HepG2 (cell line): ENCODE data around the gene ETHE1. TPM values are rescaled to one million over a fixed set of nuclear protein-coding genes. Genes with fewer than 3 reads are reported as not detected.
A peak's percentile ranks its signal among the peaks of the same experiment; 100 is the strongest.

Source experiments
- ATAC-seq: fragments of 200-7000 bp; cut with Tn5 transposase; 3 replicates; pipeline ENCODE4 v1.9.1; 2020; ENCODE audit warnings: mild to moderate bottlenecking, moderate library complexity
- BruUV-seq: library from RNA; stranded (reverse); fragments of 400-500 nt; replicated peaks from 2 replicates; lab custom pipeline; 2021; lab: Mats Ljungman, UMichigan
- CTCF ChIA-PET: fragments of 300-600 bp; formaldehyde crosslinking; extraction: SDS; loops from one replicate; lab custom pipeline; 2021; ENCODE audit warnings: low total read pairs, inconsistent platforms, low intra/inter-chr PET ratio; lab: Yijun Ruan, JAX
- POLR2A ChIA-PET: fragments of 350-600 bp; sonication (Branson Sonifier 250); formaldehyde crosslinking; loops from one replicate; lab custom pipeline; 2020; ENCODE audit warnings: antibody characterized with exemption, inconsistent platforms; lab: Yijun Ruan, JAX
- DNase-seq: peaks from one replicate; pipeline ENCODE4 v3.0.0-alpha.2; 2015; ENCODE audit warnings: low spot score
- FAIRE-seq: peaks from 3 replicates; lab custom pipeline; 2011; peaks lifted over from hg19 to GRCh38; lab: Jason Lieb, UNC
- H2AFZ ChIP-seq: one replicate; pipeline ENCODE4 v1.6.1; 2011; ENCODE audit warnings: low read length, inconsistent platforms
- H3K27ac ChIP-seq: fragments of 300-600 bp; 3 replicates; pipeline ENCODE4 v1.8.0; 2011; ENCODE audit warnings: mixed run types, mild to moderate bottlenecking, mixed read lengths, low read length, inconsistent platforms; ENCODE audit not compliant: insufficient read depth; ENCODE audit errors: extremely low read length
- H3K27me3 ChIP-seq, 2 experiments: fragments of 200-600 bp in 1 of 2; 2 replicates in 1 of 2; 3 replicates in 1 of 2; pipeline versions ENCODE4 v1.6.0 to v1.8.0; 2011; ENCODE audit warnings: low read length in 2 of 2, mild to moderate bottlenecking in 2 of 2, moderate library complexity in 2 of 2, inconsistent platforms in 1 of 2; ENCODE audit not compliant: insufficient read depth in 2 of 2, control insufficient read depth in 1 of 2
- H3K36me3 ChIP-seq, 2 experiments: fragments of 200-600 bp in 1 of 2; replicated peaks in 1 of 2; 2 replicates in 1 of 2; 3 replicates in 1 of 2; pipeline versions ENCODE4 v1.5.1 to v1.8.0; 2011; ENCODE audit warnings: low read length in 2 of 2, inconsistent platforms in 1 of 2; ENCODE audit not compliant: insufficient read depth in 2 of 2, control insufficient read depth in 1 of 2
- H3K4me1 ChIP-seq: 2 replicates; pipeline ENCODE4 v1.5.1; 2012; ENCODE audit warnings: low read length, inconsistent platforms; ENCODE audit not compliant: insufficient read depth
- H3K4me2 ChIP-seq: 2 replicates; pipeline ENCODE4 v1.6.0; 2011; ENCODE audit warnings: low read depth, low read length, inconsistent platforms
- H3K4me3 ChIP-seq, 3 experiments: fragments of 200-600 bp in 1 of 3; sonication (generic), shearing (Covaris generic) in 1 of 3; replicated peaks in 1 of 3; 2 replicates each; pipeline ENCODE4 v1.5.1; 2011 to 2016; ENCODE audit warnings: low read length in 3 of 3, inconsistent platforms in 2 of 3, low read depth in 2 of 3, mild to moderate bottlenecking in 2 of 3, control low read depth in 1 of 3, mixed read lengths in 1 of 3; ENCODE audit not compliant: insufficient read depth in 1 of 3
- H3K79me2 ChIP-seq: one replicate; pipeline ENCODE4 v1.6.1; 2011; ENCODE audit warnings: low read length, inconsistent platforms; ENCODE audit not compliant: insufficient read depth
- H3K9ac ChIP-seq: 2 replicates; pipeline ENCODE4 v1.6.0; 2011; ENCODE audit warnings: mild to moderate bottlenecking, low read depth, low read length, inconsistent platforms; ENCODE audit not compliant: insufficient read depth
- H3K9me3 ChIP-seq: 2 replicates; pipeline ENCODE4 v1.5.1; 2012; ENCODE audit warnings: mild to moderate bottlenecking, low read length
- H4K20me1 ChIP-seq: 2 replicates; pipeline ENCODE4 v1.6.0; 2011; ENCODE audit warnings: inconsistent platforms, mild to moderate bottlenecking, low read length, moderate library complexity; ENCODE audit not compliant: insufficient read depth
- CSRNP1 ChIP-seq: sonication (generic); formaldehyde crosslinking; IDR thresholded peaks from 2 replicates; pipeline ENCODE4 v1.8.1; 2023; ENCODE audit warnings: mild to moderate bottlenecking, missing genetic modification reagents
- HMGXB4 ChIP-seq, 2 experiments: sonication (generic) in 1 of 2; formaldehyde crosslinking in 1 of 2; IDR thresholded peaks; 2 replicates each; pipeline versions ENCODE4 v1.4.0 to v1.6.1; 2018 to 2020; ENCODE audit warnings: missing genetic modification reagents in 2 of 2, borderline replicate concordance in 1 of 2, low read depth in 1 of 2, mild to moderate bottlenecking in 1 of 2, missing biosample characterization in 1 of 2
- MED1 ChIP-seq: sonication (generic); formaldehyde crosslinking; IDR thresholded peaks from 2 replicates; pipeline ENCODE4 v1.4.0; 2020; ENCODE audit warnings: missing genetic modification reagents
- MYC ChIP-seq: sonication (generic); formaldehyde crosslinking; IDR thresholded peaks from 2 replicates; pipeline ENCODE4 v1.9.0; 2021; ENCODE audit warnings: missing genetic modification reagents, borderline replicate concordance
- PAXIP1 ChIP-seq: sonication (generic); formaldehyde crosslinking; conservative IDR thresholded peaks from 2 replicates; pipeline ENCODE4 v1.4.0; 2020; ENCODE audit warnings: mild to moderate bottlenecking, missing genetic modification reagents, moderate library complexity
- ZNF180 ChIP-seq: sonication (generic); formaldehyde crosslinking; IDR thresholded peaks from 2 replicates; pipeline ENCODE4 v1.4.0; 2020; ENCODE audit warnings: low read depth, missing genetic modification reagents, borderline replicate concordance
- ZNF207 ChIP-seq: fragments of 450-650 bp; IDR thresholded peaks from 2 replicates; pipeline ENCODE4 v1.6.1; 2016; ENCODE audit warnings: antibody characterized with exemption, borderline replicate concordance
- ZNF232 ChIP-seq: sonication (generic); formaldehyde crosslinking; IDR thresholded peaks from 2 replicates; pipeline ENCODE4 v1.4.0; 2020; ENCODE audit warnings: missing genetic modification reagents, borderline replicate concordance
- ZNF264 ChIP-seq: sonication (generic); formaldehyde crosslinking; IDR thresholded peaks from 2 replicates; pipeline ENCODE4 v1.4.0; 2020; ENCODE audit warnings: missing genetic modification reagents
- ZNF414 ChIP-seq: sonication (generic); formaldehyde crosslinking; IDR thresholded peaks from 2 replicates; pipeline ENCODE4 v1.5.0; 2020; ENCODE audit warnings: missing genetic modification reagents
- ZNF563 ChIP-seq: sonication (generic); formaldehyde crosslinking; IDR thresholded peaks from 2 replicates; pipeline ENCODE4 v1.8.0; 2022; ENCODE audit warnings: mild to moderate bottlenecking, moderate library complexity, missing genetic modification reagents
- ZSCAN22 ChIP-seq: sonication (generic); formaldehyde crosslinking; IDR thresholded peaks from 2 replicates; pipeline ENCODE4 v1.4.0; 2020; ENCODE audit warnings: mild to moderate bottlenecking, missing genetic modification reagents
- WGBS: methylation state at CpG from one replicate; pipeline ENCODE4 v1.1.6; 2017; ENCODE audit warnings: low lambda C conversion rate; 5-methylcytosine and 5-hydroxymethylcytosine counted together
- in situ Hi-C: cut with HindIII; loops from 2 replicates; pipeline ENCODE4 v1.10.0; 2017; ENCODE audit warnings: low pct_unique_long_range_greater_than_20kb; ENCODE audit not compliant: extremely low pct_ligation_motif_present
- intact Hi-C: fragments of 100-400 bp; cut with micrococcal nuclease; formaldehyde crosslinking; loops from one replicate; pipeline ENCODE4 v1.10.0; 2022; ENCODE audit not compliant: unreplicated experiment
- polyA plus RNA-seq, 8 experiments: library from polyadenylated mRNA; depleted of rRNA in 3 of 8; stranded (reverse) in 7 of 8; unstranded in 1 of 8; fragments of >200 nt; fragmentation: Illumina TruSeq in 4 of 8; extraction: Trizol in 4 of 8; gene quantifications; 2 replicates each; pipeline versions ENCODE4 v1.2.1 to v1.2.3, GENCODE V29; 2011 to 2016; ENCODE audit warnings: low read depth in 4 of 8, missing spikeins in 1 of 8, mixed read lengths in 1 of 8; ENCODE audit not compliant: insufficient read depth in 1 of 8
- total RNA-seq, 5 experiments: library from RNA; depleted of rRNA; stranded (reverse); fragments of >200 nt; fragmentation: Illumina TruSeq; extraction: Trizol; gene quantifications; 2 replicates each; pipeline ENCODE4 v1.2.3, GENCODE V29; 2016; ENCODE audit warnings: low read depth in 1 of 5

ETHE1 gene
- total and polyA plus RNA-seq, 2 of the 13 experiments (the other 11 are each of a cell fraction or from before 2014, with no cell fraction given): 32.5 to 58.4 TPM

GRCh38 chr19:43463381-43464133, 63.4 kb downstream of the ETHE1 start (continued):
- TF ChIP-seq CSRNP1: 0 out of 2 replicates have a peak, but pooled peaks have one; percentile 38
- TF ChIP-seq, all 625 proteins: peak for 81

- in situ Hi-C loops (no loop called here), intact Hi-C loops (loop anchor here (2.0 kb wide), 1 partner anchor 42 kb away; the partner anchor contains the start of gene PHLDB3)
- ChIA-PET POLR2A (interaction anchor here (1.0 to 2.6 kb wide), 9 partner anchors 10 to 206 kb away, joined by 4 to 47 read pairs (median 7); partner anchors contain the start of gene PHLDB3), CTCF (no interaction called here)
- Histone ChIP-seq H3K9ac (peak overlapping the region; percentile 53; the same call in 1 of the 2 replicates), H3K4me3 (peak overlapping the region; percentile 35 to 84 (median 54)), H3K36me3 (no peaks in the 10 kb centered on the region), H2AFZ (no peak overlapping the region), H3K4me2 (peak overlapping the region; percentile 79), H3K27me3 (no peaks in the 10 kb centered on the region), H3K9me3 (no peaks in the 10 kb centered on the region), H3K27ac (no peak overlapping the region), H3K79me2 (no peaks in the 10 kb centered on the region), H4K20me1 (no peaks in the 10 kb centered on the region), H3K4me1 (peaks cover 45% of the 10 kb centered on the region)
- no TSS peak for BruUV-seq
- ATAC-seq (no peak), FAIRE-seq (no peak), DNase-seq (no peak)
- 66% methylated on average over 7 of the region's 33 CpGs for WGBS
- peak; percentile 59; the same call in 1 of the 2 replicates for TF ChIP-seq ZNF180 (CRISPR knock-in tag)
- TF ChIP-seq PAXIP1 (CRISPR knock-in tag): no peak
- no peak for TF ChIP-seq ZSCAN22 (CRISPR knock-in tag)
- 0 out of 2 replicates have a peak, but pooled peaks have one; percentile 45 for TF ChIP-seq ZNF264 (CRISPR knock-in tag)
- TF ChIP-seq HMGXB4 (CRISPR knock-in tag; IDR thresholded peaks at IDR 0.05; ENCODE audit: borderline replicate concordance in 1 of 2, low read depth in 1 of 2): no peak
- 0 out of 2 replicates have a peak, but pooled peaks have one; percentile 34 for TF ChIP-seq ZNF232 (CRISPR knock-in tag)
- no peak for TF ChIP-seq ZNF414 (CRISPR knock-in tag)
- 0 out of 2 replicates have a peak, but pooled peaks have one; percentile 15 for TF ChIP-seq ZNF563
- TF ChIP-seq MED1 (CRISPR knock-in tag): peak; percentile 18; the same call in 1 of the 2 replicates
- TF ChIP-seq MYC: 0 out of 2 replicates have a peak, but pooled peaks have one; percentile 38
- no peak for TF ChIP-seq ZNF207
Observed at GRCh38 chr19:43462785-43463380, 64.1 kb downstream of the ETHE1 start.
